CD4-positive, CD25-positive, alpha-beta regulatory T cell (primary cell): ENCODE measurements around the gene TIMM22. TPM values are rescaled to one million over a fixed set of nuclear protein-coding genes. Genes with fewer than 3 reads are reported as not detected.

Experiments
- ATAC-seq, 2 donors: fragments of 150-1000 bp; cut with Tn5 transposase; one replicate each; pipeline ENCODE4 v1.10.0; 2021; ENCODE audit warnings: low read depth in 2 of 2, moderate number of reproducible peaks in 2 of 2, moderate library complexity in 1 of 2
- DNase-seq, 3 donors: peaks; one replicate each; pipeline versions ENCODE4 v3.0.0 to v3.0.0-alpha.2; 2012 to 2022; ENCODE audit warnings: mixed read lengths in 1 of 3
- H3K27ac ChIP-seq: one replicate; pipeline ENCODE4 v1.7.0; 2013; ENCODE audit warnings: mild to moderate bottlenecking, low read length; ENCODE audit not compliant: insufficient read depth, poor library complexity, severe bottlenecking
- H3K27me3 ChIP-seq: one replicate; pipeline ENCODE4 v1.7.0; 2013; ENCODE audit warnings: low read length; ENCODE audit not compliant: control insufficient read depth, insufficient read depth
- H3K36me3 ChIP-seq: one replicate; pipeline ENCODE4 v1.7.0; 2013; ENCODE audit warnings: mild to moderate bottlenecking, low read length, moderate library complexity; ENCODE audit not compliant: control insufficient read depth, insufficient read depth
- H3K4me1 ChIP-seq: 2 replicates; pipeline ENCODE4 v1.7.0; 2013; ENCODE audit warnings: mild to moderate bottlenecking, low read length; ENCODE audit not compliant: insufficient read depth, control insufficient read depth, poor library complexity, severe bottlenecking
- H3K4me3 ChIP-seq: one replicate; pipeline ENCODE4 v1.7.0; 2013; ENCODE audit warnings: low read depth, mild to moderate bottlenecking, low read length, moderate library complexity
- H3K9me3 ChIP-seq, 2 experiments: 1 replicate in 1 of 2; 2 replicates in 1 of 2; pipeline ENCODE4 v1.7.0; 2013; ENCODE audit warnings: low read length in 2 of 2, mild to moderate bottlenecking in 1 of 2, moderate library complexity in 1 of 2; ENCODE audit not compliant: control insufficient read depth in 2 of 2
- H3K27ac Mint-ChIP-seq, 3 donors: one replicate each; pipeline ENCODE4 v1.8.0; 2020 to 2022; ENCODE audit warnings: mild to moderate bottlenecking in 3 of 3, mixed read lengths in 3 of 3, moderate library complexity in 2 of 3
- H3K27me3 Mint-ChIP-seq: one replicate; pipeline ENCODE4 v1.8.0; 2022; ENCODE audit warnings: mild to moderate bottlenecking, mixed read lengths
- H3K36me3 Mint-ChIP-seq: one replicate; pipeline ENCODE4 v1.8.0; 2020; ENCODE audit warnings: mixed read lengths
- H3K4me1 Mint-ChIP-seq, 4 donors: one replicate each; pipeline ENCODE4 v1.8.0; 2020 to 2022; ENCODE audit warnings: mixed read lengths in 4 of 4, mild to moderate bottlenecking in 1 of 4
- H3K4me3 Mint-ChIP-seq, 4 donors: one replicate each; pipeline ENCODE4 v1.8.0; 2020 to 2022; ENCODE audit warnings: mild to moderate bottlenecking in 4 of 4, mixed read lengths in 4 of 4, moderate library complexity in 3 of 4
- H3K9me3 Mint-ChIP-seq, 7 donors: one replicate each; pipeline ENCODE4 v1.8.0; 2020 to 2022; ENCODE audit warnings: mixed read lengths in 7 of 7, mild to moderate bottlenecking in 3 of 7, moderate library complexity in 2 of 7
- polyA plus RNA-seq, 4 donors: library from polyadenylated mRNA; unstranded; fragments of 300-500 nt; fragmentation: Illumina TruSeq; gene quantifications; one replicate each; pipeline ENCODE4 v1.2.3, GENCODE V29; 2021
- total RNA-seq: library from RNA; stranded (reverse); gene quantifications from one replicate; pipeline ENCODE4 v1.2.3, GENCODE V29; 2022

TIMM22 gene
- total and polyA plus RNA-seq, 5 donors from 2014 or later, result 9.2 to 28.4 (median 24.4) TPM

DNA sequence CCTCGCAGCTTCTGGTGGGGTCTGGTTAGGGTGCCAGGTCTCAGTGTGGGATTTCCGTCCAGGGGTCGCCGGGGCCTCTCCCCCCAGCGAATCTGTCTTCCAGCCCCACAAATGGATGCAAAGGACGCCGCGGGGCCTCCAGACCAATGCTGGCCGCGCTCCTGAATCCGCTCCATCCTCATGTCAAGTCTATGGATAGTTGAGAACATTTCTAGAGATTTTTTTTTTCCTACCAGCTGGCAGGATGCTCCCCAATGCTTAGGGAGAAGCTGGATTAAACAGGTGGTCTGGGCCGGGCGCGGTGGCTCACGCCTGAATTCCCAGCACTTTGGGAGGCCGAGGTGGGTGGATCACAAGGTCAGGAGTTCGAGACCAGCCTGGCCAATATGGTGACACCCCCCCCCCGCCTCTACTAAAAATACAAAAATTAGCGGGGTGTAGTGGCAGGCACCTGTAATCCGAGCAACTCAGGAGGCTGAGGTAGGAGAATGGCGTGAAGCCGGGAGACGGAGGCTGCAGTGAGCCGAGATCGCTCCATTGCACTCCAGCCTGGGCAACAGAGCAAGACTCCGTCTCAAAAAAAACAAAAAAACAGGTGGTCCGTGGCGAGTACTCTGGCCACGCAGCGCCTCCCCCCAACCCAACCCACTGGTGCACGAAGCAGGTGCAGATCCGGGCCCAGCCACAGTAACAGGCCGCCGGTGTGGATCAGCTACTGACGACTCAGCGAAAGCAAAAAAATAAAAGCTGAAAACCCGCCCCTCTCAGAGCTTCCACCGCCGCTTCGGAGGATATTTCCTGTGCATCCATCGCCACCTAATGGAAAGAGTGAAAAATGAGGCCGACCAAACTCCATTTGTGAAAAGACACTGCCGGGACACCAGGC lies 16.3 kb upstream of the TIMM22 start:
- peaks cover 0 to 2% (median 0%) of the 10 kb centered on the region in 7 donors for H3K9me3 Mint-ChIP-seq
- peak; percentile 73 to 90 (median 88) for DNase-seq
- H3K4me1 ChIP-seq, result peaks cover 24% of the 10 kb centered on the region
- H3K9me3 ChIP-seq, result no peaks in the 10 kb centered on the region
- H3K36me3 ChIP-seq, result no peaks in the 10 kb centered on the region
- H3K4me3 ChIP-seq, result peak overlapping the region; percentile 26
- peaks cover 28% of the 10 kb centered on the region for H3K27me3 Mint-ChIP-seq
- H3K4me3 Mint-ChIP-seq, result peak overlapping the region; percentile 82 to 96 (median 90)
- H3K27ac ChIP-seq, result peak overlapping the region; percentile 41
- peak overlapping the region in 2 of 3 donors; percentile 78 to 85 for H3K27ac Mint-ChIP-seq
- ATAC-seq, result peak; percentile 72 to 76
- peaks cover 7 to 21% (median 13%) of the 10 kb centered on the region in 4 donors for H3K4me1 Mint-ChIP-seq
- H3K27me3 ChIP-seq, result peaks cover 13% of the 10 kb centered on the region
- H3K36me3 Mint-ChIP-seq, result no peaks in the 10 kb centered on the region

GRCh38 chr17:981292-981658 lies 15.7 kb upstream of the TIMM22 start:
- Mint-ChIP-seq H3K36me3 (no peaks in the 10 kb centered on the region), H3K27ac (peak overlapping the region in 1 of 3 donors; percentile 85), H3K27me3 (peaks cover 21% of the 10 kb centered on the region), H3K4me3 (peak overlapping the region; percentile 82 to 96 (median 90)), H3K4me1 (peaks cover 7 to 21% (median 13%) of the 10 kb centered on the region in 4 donors), H3K9me3 (peaks cover 0 to 2% (median 0%) of the 10 kb centered on the region in 7 donors)
- Histone ChIP-seq H3K36me3 (no peaks in the 10 kb centered on the region), H3K27me3 (peaks cover 11% of the 10 kb centered on the region), H3K4me1 (peaks cover 24% of the 10 kb centered on the region), H3K9me3 (no peaks in the 10 kb centered on the region), H3K27ac (no peak overlapping the region), H3K4me3 (peak overlapping the region; percentile 26)
- no peak for ATAC-seq
- no peak for DNase-seq

DNA sequence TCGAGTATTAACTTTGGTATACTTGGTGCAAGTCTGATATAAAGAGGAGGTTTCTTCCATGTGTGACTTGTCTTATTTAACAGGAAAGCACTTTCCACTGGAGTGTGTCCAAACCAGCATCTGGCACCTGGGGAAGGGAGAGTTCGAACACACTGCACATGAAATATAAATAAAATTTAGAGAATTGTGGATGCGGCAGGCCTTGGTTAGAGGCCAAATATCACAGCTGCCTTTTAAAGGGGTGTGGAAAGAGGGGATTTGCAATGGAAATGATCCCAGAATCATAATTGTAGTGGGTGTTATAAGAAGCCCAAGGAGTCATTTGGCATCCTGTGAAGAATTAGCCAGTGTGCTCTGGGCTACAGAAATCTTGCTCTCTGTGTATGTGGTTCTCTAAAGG lies 13.0 kb upstream of the TIMM22 start:
- H3K27ac Mint-ChIP-seq, result no peak overlapping the region
- no peak for DNase-seq
- peaks cover 5 to 12% (median 6%) of the 10 kb centered on the region in 4 donors for H3K4me1 Mint-ChIP-seq
- H3K27me3 ChIP-seq, result no peaks in the 10 kb centered on the region
- no peak overlapping the region for H3K27ac ChIP-seq
- H3K4me3 ChIP-seq, result no peak overlapping the region
- H3K36me3 Mint-ChIP-seq, result no peaks in the 10 kb centered on the region
- no peak for ATAC-seq
- no peaks in the 10 kb centered on the region for H3K27me3 Mint-ChIP-seq
- no peaks in the 10 kb centered on the region for H3K9me3 ChIP-seq
- H3K4me1 ChIP-seq, result peaks cover 15% of the 10 kb centered on the region
- H3K36me3 ChIP-seq, result no peaks in the 10 kb centered on the region
- H3K9me3 Mint-ChIP-seq, result peaks cover 0 to 2% (median 0%) of the 10 kb centered on the region in 7 donors
- H3K4me3 Mint-ChIP-seq, result no peak overlapping the region

DNA sequence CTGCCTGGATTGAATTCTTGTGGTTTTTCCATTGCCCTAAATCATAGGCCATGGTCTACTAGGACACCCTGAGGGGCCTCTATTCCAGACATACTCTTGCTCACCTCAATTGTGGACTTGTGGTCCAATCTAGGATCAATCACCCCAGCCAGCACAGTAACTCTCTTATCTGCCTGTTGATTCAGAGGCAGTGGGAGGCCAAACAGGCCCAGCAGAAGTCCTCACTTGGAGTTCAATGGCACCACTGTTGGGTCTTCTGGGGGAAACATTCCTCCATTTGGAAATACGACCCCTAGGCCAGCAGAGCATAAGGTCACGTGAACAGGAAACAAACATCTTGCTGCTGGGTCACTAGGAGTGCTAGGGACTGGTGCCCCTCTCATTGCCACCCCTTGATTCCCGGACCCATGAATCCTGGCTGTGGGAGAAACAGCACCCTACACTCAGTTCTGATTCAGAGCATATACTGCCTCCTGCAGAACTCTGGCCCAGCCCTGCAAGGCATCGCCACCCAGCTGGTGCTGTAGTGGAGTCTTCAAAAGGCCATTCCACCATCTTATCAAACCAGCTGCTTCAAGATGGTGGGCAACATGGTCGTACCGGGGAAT lies 10.5 kb upstream of the TIMM22 start:
- Histone ChIP-seq H3K4me1 (no peaks in the 10 kb centered on the region), H3K27ac (no peak overlapping the region), H3K9me3 (no peaks in the 10 kb centered on the region), H3K4me3 (no peak overlapping the region), H3K36me3 (no peaks in the 10 kb centered on the region), H3K27me3 (no peaks in the 10 kb centered on the region)
- Mint-ChIP-seq H3K9me3 (peaks cover 0 to 3% (median 0%) of the 10 kb centered on the region in 7 donors), H3K36me3 (no peaks in the 10 kb centered on the region), H3K4me3 (no peak overlapping the region), H3K27me3 (no peaks in the 10 kb centered on the region), H3K4me1 (no peaks in the 10 kb centered on the region), H3K27ac (no peak overlapping the region)
- ATAC-seq (no peak), DNase-seq (no peak)

GRCh38 chr17:987931-988330 lies 9.0 kb upstream of the TIMM22 start:
- no peaks in the 10 kb centered on the region for H3K36me3 Mint-ChIP-seq
- peak overlapping the region in 1 of 4 donors; percentile 88 for H3K4me3 Mint-ChIP-seq
- no peak overlapping the region for H3K27ac ChIP-seq
- DNase-seq (no peak), ATAC-seq (no peak)
- no peaks in the 10 kb centered on the region for H3K4me1 ChIP-seq
- no peaks in the 10 kb centered on the region for H3K27me3 ChIP-seq
- no peak overlapping the region for H3K4me3 ChIP-seq
- H3K27me3 Mint-ChIP-seq, result no peaks in the 10 kb centered on the region
- no peak overlapping the region for H3K27ac Mint-ChIP-seq
- H3K9me3 ChIP-seq, result peaks cover 0 to 9% of the 10 kb centered on the region in 2 experiments
- H3K36me3 ChIP-seq, result no peaks in the 10 kb centered on the region
- peaks cover 0 to 3% (median 0%) of the 10 kb centered on the region in 7 donors for H3K9me3 Mint-ChIP-seq
- no peaks in the 10 kb centered on the region for H3K4me1 Mint-ChIP-seq

DNA sequence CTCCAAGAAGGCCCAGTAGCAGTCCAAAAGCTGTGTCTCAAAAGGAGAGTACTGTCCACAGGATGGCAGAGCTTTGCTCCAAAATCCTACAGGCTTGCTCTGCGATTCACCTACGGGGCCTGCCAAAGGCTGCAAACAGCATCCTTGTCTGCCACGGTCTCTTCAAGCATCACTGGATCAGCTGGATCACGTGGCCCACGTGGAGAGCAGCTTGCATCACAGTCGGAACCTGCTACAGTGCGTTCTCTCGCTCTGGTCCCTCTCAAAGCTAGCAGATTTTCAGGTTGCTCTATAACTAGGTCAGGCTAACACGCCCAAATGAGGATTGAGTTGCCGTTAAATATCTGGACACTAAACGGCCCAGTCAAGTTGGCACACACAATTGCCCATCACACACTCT lies 8.4 kb upstream of the TIMM22 start:
- Histone ChIP-seq H3K27me3 (no peaks in the 10 kb centered on the region), H3K9me3 (peaks cover 2 to 15% of the 10 kb centered on the region in 2 experiments), H3K27ac (no peak overlapping the region), H3K4me3 (no peak overlapping the region), H3K36me3 (no peaks in the 10 kb centered on the region), H3K4me1 (no peaks in the 10 kb centered on the region)
- DNase-seq (no peak), ATAC-seq (no peak)
- peaks cover 0 to 4% (median 0%) of the 10 kb centered on the region in 7 donors for H3K9me3 Mint-ChIP-seq
- H3K27me3 Mint-ChIP-seq, result no peaks in the 10 kb centered on the region
- no peak overlapping the region for H3K4me3 Mint-ChIP-seq
- no peaks in the 10 kb centered on the region for H3K4me1 Mint-ChIP-seq
- H3K27ac Mint-ChIP-seq, result no peak overlapping the region
- H3K36me3 Mint-ChIP-seq, result no peaks in the 10 kb centered on the region

- H3K27me3 Mint-ChIP-seq, result peaks cover 6% of the 10 kb centered on the region
- H3K36me3 Mint-ChIP-seq, result no peaks in the 10 kb centered on the region
- H3K4me3 Mint-ChIP-seq, result no peak overlapping the region
- Histone ChIP-seq H3K27ac (no peak overlapping the region), H3K4me3 (no peak overlapping the region), H3K4me1 (peaks cover 13% of the 10 kb centered on the region), H3K27me3 (no peaks in the 10 kb centered on the region), H3K36me3 (no peaks in the 10 kb centered on the region), H3K9me3 (peaks cover 7 to 26% of the 10 kb centered on the region in 2 experiments)
- ATAC-seq, result no peak
- peaks cover 3 to 14% (median 9%) of the 10 kb centered on the region in 4 donors for H3K4me1 Mint-ChIP-seq
- H3K27ac Mint-ChIP-seq, result no peak overlapping the region
- peaks cover 0 to 18% (median 2%) of the 10 kb centered on the region in 7 donors for H3K9me3 Mint-ChIP-seq
- no peak for DNase-seq
These were observed 4.0 kb upstream of the TIMM22 start for GRCh38 chr17:992933-993332.
